PC-3 (cell line): ENCODE results near the gene ACKR2. TPM values are rescaled to one million over a fixed set of nuclear protein-coding genes. Genes with fewer than 3 reads are reported as not detected.

ENCODE experiments used
- ATAC-seq: fragments of 200-7000 bp; cut with Tn5 transposase; 2 replicates; pipeline ENCODE4 v1.9.1; 2020; ENCODE audit warnings: mild to moderate bottlenecking, moderate library complexity
- BruUV-seq: library from RNA; stranded (reverse); fragments of 400-500 nt; replicated peaks from 2 replicates; lab custom pipeline; 2021; lab: Mats Ljungman, UMichigan
- CTCF ChIA-PET: fragments of 300-600 bp; sonication (Branson Sonifier 250); formaldehyde crosslinking; loops from one replicate; lab custom pipeline; 2022; ENCODE audit warnings: antibody characterized with exemption; lab: Charles Lee
- POLR2A ChIA-PET: fragments of 300-600 bp; sonication (Branson Sonifier 250); formaldehyde crosslinking; loops from one replicate; lab custom pipeline; 2022; ENCODE audit warnings: antibody characterized with exemption; ENCODE audit not compliant: unreplicated experiment; lab: Charles Lee
- DNase-seq: peaks from one replicate; pipeline ENCODE4 v3.0.0-alpha.2; 2015
- H2AFZ ChIP-seq: fragments of 300-600 bp; sonication (generic); 2 replicates; pipeline ENCODE4 v1.6.0; 2016; ENCODE audit warnings: antibody characterized with exemption, low read length
- H3F3A ChIP-seq: fragments of 300-600 bp; sonication (generic); one replicate; pipeline ENCODE4 v1.6.0; 2017; ENCODE audit warnings: antibody characterized with exemption, low read length, control low read depth, mild to moderate bottlenecking; ENCODE audit not compliant: unreplicated experiment
- H3K27ac ChIP-seq: fragments of 300-600 bp; sonication (generic); 2 replicates; pipeline ENCODE4 v1.5.1; 2016; ENCODE audit warnings: mild to moderate bottlenecking, low read length
- H3K27me3 ChIP-seq: fragments of 300-600 bp; sonication (generic); 2 replicates; pipeline ENCODE4 v1.6.1; 2016; ENCODE audit warnings: low read length, mixed read lengths
- H3K36me3 ChIP-seq: fragments of 300-600 bp; sonication (generic); 2 replicates; pipeline ENCODE4 v1.6.1; 2016; ENCODE audit warnings: low read depth, mixed run types, low read length, mixed read lengths
- H3K4me1 ChIP-seq: fragments of 300-600 bp; sonication (generic); 2 replicates; pipeline ENCODE4 v1.5.1; 2016; ENCODE audit warnings: low read length; ENCODE audit not compliant: insufficient read depth
- H3K4me2 ChIP-seq: fragments of 300-600 bp; sonication (generic); 2 replicates; pipeline ENCODE4 v1.6.0; 2016; ENCODE audit warnings: low read length
- H3K4me3 ChIP-seq: fragments of 300-600 bp; sonication (generic); 2 replicates; pipeline ENCODE4 v1.5.1; 2016; ENCODE audit warnings: mild to moderate bottlenecking, low read length, mixed read lengths
- H3K79me2 ChIP-seq: fragments of 300-600 bp; sonication (generic); 2 replicates; pipeline ENCODE4 v1.6.1; 2017; ENCODE audit warnings: low read length, mixed read lengths
- H3K9ac ChIP-seq: fragments of 300-600 bp; sonication (generic); 2 replicates; pipeline ENCODE4 v1.6.0; 2016; ENCODE audit warnings: mild to moderate bottlenecking, low read length
- H3K9me2 ChIP-seq: fragments of 300-600 bp; sonication (generic); replicated peaks from 2 replicates; pipeline ENCODE4 v1.6.1; 2016; ENCODE audit warnings: mixed run types, low read length, mixed read lengths
- H3K9me3 ChIP-seq: fragments of 300-600 bp; sonication (generic); 2 replicates; pipeline ENCODE4 v1.6.1; 2016; ENCODE audit warnings: low read length, mixed read lengths
- H4K20me1 ChIP-seq: fragments of 300-600 bp; sonication (generic); 2 replicates; pipeline ENCODE4 v1.6.1; 2016; ENCODE audit warnings: low read length, mixed read lengths
- CTCF ChIP-seq: fragments of 300-600 bp; sonication (generic); conservative IDR thresholded peaks from 2 replicates; pipeline ENCODE4 v1.5.1; 2017; ENCODE audit warnings: antibody characterized with exemption, low read depth, mild to moderate bottlenecking, low read length
- EZH2 ChIP-seq: fragments of 300-600 bp; sonication (generic); IDR thresholded peaks from one replicate; pipeline ENCODE4 v1.6.1; 2017; ENCODE audit warnings: antibody characterized with exemption, mild to moderate bottlenecking, low read length; ENCODE audit not compliant: unreplicated experiment
- EZH2phosphoT487 ChIP-seq: fragments of 300-600 bp; sonication (generic); IDR thresholded peaks from 2 replicates; pipeline ENCODE4 v1.6.1; 2018; ENCODE audit warnings: mild to moderate bottlenecking, antibody characterized with exemption, low read length, borderline replicate concordance
- intact Hi-C: fragments of 100-400 bp; cut with micrococcal nuclease; formaldehyde crosslinking; loops from 2 replicates; pipeline ENCODE4 v1.9.0; 2023
- total RNA-seq: library from RNA; depleted of rRNA; stranded (reverse); fragments of >200 nt; gene quantifications from 2 replicates; pipeline ENCODE4 v1.2.3, GENCODE V29; 2014

ACKR2 gene
- total RNA-seq, 1 experiment from 2014 or later = 3.9 TPM

- TF ChIP-seq EZH2phosphoT487 = no peak
- no peak for TF ChIP-seq EZH2
- TF ChIP-seq CTCF = no peak
- Histone ChIP-seq H3K4me1 (peaks cover 30% of the 10 kb centered on the region), H3K79me2 (peaks cover 51% of the 10 kb centered on the region), H3K9me3 (no peaks in the 10 kb centered on the region), H3K36me3 (0 out of 2 replicates have a peak, but pooled peaks cover 3% of the 10 kb centered on the region), H4K20me1 (peaks cover 7% of the 10 kb centered on the region; the same call in 1 of the 2 replicates), H3K9ac (no peak overlapping the region), H2AFZ (no peak overlapping the region), H3K9me2 (no peaks in the 10 kb centered on the region), H3K27ac (no peak overlapping the region), H3F3A (no peaks in the 10 kb centered on the region), H3K4me2 (peak overlapping the region; percentile 91), H3K4me3 (peak overlapping the region; percentile 97; the same call in 1 of the 2 replicates), H3K27me3 (no peaks in the 10 kb centered on the region)
- ChIA-PET POLR2A (no interaction called here), CTCF (no interaction called here)
- DNase-seq = no peak
- intact Hi-C loops = no loop called here
- ATAC-seq = no peak
- BruUV-seq = no TSS peak
Measured at GRCh38 chr3:42801784-42802183, 7.5 kb upstream of the ACKR2 start.

- Histone ChIP-seq H3K9me3 (no peaks in the 10 kb centered on the region), H3K4me1 (peaks cover 32% of the 10 kb centered on the region), H3K79me2 (peaks cover 51% of the 10 kb centered on the region), H3K27me3 (no peaks in the 10 kb centered on the region), H2AFZ (no peak overlapping the region), H4K20me1 (peaks cover 7% of the 10 kb centered on the region; the same call in 1 of the 2 replicates), H3K4me3 (peak overlapping the region; percentile 97), H3K36me3 (0 out of 2 replicates have a peak, but pooled peaks cover 3% of the 10 kb centered on the region), H3F3A (no peaks in the 10 kb centered on the region), H3K9me2 (no peaks in the 10 kb centered on the region), H3K4me2 (peak overlapping the region; percentile 91), H3K27ac (peak overlapping the region; percentile 89), H3K9ac (peak overlapping the region; percentile 99)
- ATAC-seq (no peak), DNase-seq (no peak)
- intact Hi-C loops = no loop called here
- ChIA-PET CTCF (interaction anchor here (1.1 kb wide), 1 partner anchor 23 kb away, joined by 3 read pairs; no protein-coding TSS in a partner anchor), POLR2A (interaction anchor here (0.6 to 1.3 kb wide), 3 partner anchors 10 to 26 kb away, joined by 9 to 17 read pairs (median 9); no protein-coding TSS in a partner anchor)
- TF ChIP-seq EZH2phosphoT487 (no peak), CTCF (no peak), EZH2 (no peak)
- BruUV-seq = no TSS peak
Measured at GRCh38 chr3:42802876-42803413, 6.3 kb upstream of the ACKR2 start.
